GM18502 (cell line): ENCODE measurements around the gene CALML6.

Experiments used
- ATAC-seq: cut with Tn5 transposase; IDR thresholded peaks from one replicate; pipeline ENCODE4 v1.9.1; 2021; ENCODE audit warnings: mild to moderate bottlenecking; ENCODE audit not compliant: unreplicated experiment, poor library complexity

Gene CALML6

GRCh38 chr1:1959840-1960479 is 44.9 kb downstream of the CALML6 start:
- ATAC-seq: no peak

GRCh38 chr1:1960480-1961196 is 45.6 kb downstream of the CALML6 start:
- no peak for ATAC-seq

- no peak for ATAC-seq
These were observed 47.7 kb downstream of the CALML6 start for GRCh38 chr1:1962752-1963151.

- no peak for ATAC-seq
These were observed 48.5 kb downstream of the CALML6 start for GRCh38 chr1:1963570-1963969.

- ATAC-seq: no peak
These were observed 49.8 kb downstream of the CALML6 start for GRCh38 chr1:1964811-1965210.

- ATAC-seq: no peak
These were observed 50.5 kb downstream of the CALML6 start for GRCh38 chr1:1965546-1965945.

- ATAC-seq: no peak
These were observed 51.1 kb downstream of the CALML6 start for GRCh38 chr1:1966071-1966740.
